Panc1 (cell line): ENCODE data around the gene TSSC4.

Experiments used
- POLR2AphosphoS5 ChIP-seq: IDR thresholded peaks from 2 replicates; pipeline ENCODE4 v1.6.1; 2012; ENCODE audit warnings: mild to moderate bottlenecking, low read depth, low read length, moderate library complexity
- TF ChIP-seq, protein P1 (sequence below): fragments of 450-650 bp; IDR thresholded peaks from 2 replicates; pipeline ENCODE4 v1.5.1; 2017; ENCODE audit warnings: mild to moderate bottlenecking
- TF ChIP-seq, protein P2 (sequence below), 2 experiments: IDR thresholded peaks; 2 replicates each; pipeline ENCODE4 v1.6.1; 2011 to 2012; ENCODE audit warnings: low read depth in 2 of 2, control low read depth in 1 of 2, low read length in 1 of 2, mild to moderate bottlenecking in 1 of 2, moderate library complexity in 1 of 2; ENCODE audit not compliant: insufficient read depth in 1 of 2

DNA sequence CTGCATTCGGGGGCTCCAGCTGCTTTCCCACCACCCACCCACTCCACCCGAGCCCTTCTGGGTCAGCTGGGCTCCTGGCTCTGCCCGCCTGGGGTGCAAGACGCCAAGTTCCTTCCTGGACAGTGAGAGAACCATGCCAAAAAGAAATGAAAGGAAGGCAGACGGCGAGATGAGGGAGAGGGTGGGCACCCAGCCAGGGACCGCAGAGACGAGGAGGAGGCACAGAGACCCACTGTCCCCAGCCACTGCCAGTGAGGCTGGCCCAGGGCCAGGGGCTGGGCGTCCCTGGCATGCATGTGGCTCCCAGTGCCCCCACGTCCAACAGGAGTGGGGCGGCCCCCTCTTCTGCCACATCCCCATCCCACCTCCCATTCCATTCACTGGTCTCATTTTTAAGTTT, 34.3 kb upstream of the TSSC4 start:
- TF ChIP-seq, protein P1, sequence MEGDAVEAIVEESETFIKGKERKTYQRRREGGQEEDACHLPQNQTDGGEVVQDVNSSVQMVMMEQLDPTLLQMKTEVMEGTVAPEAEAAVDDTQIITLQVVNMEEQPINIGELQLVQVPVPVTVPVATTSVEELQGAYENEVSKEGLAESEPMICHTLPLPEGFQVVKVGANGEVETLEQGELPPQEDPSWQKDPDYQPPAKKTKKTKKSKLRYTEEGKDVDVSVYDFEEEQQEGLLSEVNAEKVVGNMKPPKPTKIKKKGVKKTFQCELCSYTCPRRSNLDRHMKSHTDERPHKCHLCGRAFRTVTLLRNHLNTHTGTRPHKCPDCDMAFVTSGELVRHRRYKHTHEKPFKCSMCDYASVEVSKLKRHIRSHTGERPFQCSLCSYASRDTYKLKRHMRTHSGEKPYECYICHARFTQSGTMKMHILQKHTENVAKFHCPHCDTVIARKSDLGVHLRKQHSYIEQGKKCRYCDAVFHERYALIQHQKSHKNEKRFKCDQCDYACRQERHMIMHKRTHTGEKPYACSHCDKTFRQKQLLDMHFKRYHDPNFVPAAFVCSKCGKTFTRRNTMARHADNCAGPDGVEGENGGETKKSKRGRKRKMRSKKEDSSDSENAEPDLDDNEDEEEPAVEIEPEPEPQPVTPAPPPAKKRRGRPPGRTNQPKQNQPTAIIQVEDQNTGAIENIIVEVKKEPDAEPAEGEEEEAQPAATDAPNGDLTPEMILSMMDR: no peak
- TF ChIP-seq, protein P2, sequence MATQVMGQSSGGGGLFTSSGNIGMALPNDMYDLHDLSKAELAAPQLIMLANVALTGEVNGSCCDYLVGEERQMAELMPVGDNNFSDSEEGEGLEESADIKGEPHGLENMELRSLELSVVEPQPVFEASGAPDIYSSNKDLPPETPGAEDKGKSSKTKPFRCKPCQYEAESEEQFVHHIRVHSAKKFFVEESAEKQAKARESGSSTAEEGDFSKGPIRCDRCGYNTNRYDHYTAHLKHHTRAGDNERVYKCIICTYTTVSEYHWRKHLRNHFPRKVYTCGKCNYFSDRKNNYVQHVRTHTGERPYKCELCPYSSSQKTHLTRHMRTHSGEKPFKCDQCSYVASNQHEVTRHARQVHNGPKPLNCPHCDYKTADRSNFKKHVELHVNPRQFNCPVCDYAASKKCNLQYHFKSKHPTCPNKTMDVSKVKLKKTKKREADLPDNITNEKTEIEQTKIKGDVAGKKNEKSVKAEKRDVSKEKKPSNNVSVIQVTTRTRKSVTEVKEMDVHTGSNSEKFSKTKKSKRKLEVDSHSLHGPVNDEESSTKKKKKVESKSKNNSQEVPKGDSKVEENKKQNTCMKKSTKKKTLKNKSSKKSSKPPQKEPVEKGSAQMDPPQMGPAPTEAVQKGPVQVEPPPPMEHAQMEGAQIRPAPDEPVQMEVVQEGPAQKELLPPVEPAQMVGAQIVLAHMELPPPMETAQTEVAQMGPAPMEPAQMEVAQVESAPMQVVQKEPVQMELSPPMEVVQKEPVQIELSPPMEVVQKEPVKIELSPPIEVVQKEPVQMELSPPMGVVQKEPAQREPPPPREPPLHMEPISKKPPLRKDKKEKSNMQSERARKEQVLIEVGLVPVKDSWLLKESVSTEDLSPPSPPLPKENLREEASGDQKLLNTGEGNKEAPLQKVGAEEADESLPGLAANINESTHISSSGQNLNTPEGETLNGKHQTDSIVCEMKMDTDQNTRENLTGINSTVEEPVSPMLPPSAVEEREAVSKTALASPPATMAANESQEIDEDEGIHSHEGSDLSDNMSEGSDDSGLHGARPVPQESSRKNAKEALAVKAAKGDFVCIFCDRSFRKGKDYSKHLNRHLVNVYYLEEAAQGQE (IDR thresholded peaks at IDR 0.05; ENCODE audit: insufficient read depth in 1 of 2, low read depth in 2 of 2, low read length in 1 of 2): no peak
- no peak for TF ChIP-seq POLR2AphosphoS5
